Stimulated activated CD8-positive, alpha-beta memory T cell treated with anti-CD3 and anti-CD28 coated beads, Interleukin-4, amount 100 ng/mL, for 1 hour (primary cell): ENCODE data around the gene SMARCC1.

Source experiments
- DNase-seq, 2 donors: peaks; one replicate each; pipeline ENCODE4 v3.0.0-alpha.2; 2020; ENCODE audit warnings: low read depth in 2 of 2, low spot score in 1 of 2

The SMARCC1 gene

GRCh38 chr3:47565734-47566550, 215.8 kb downstream of the SMARCC1 start:
- no peak for DNase-seq

- no peak for DNase-seq
These were observed 225.3 kb downstream of the SMARCC1 start for GRCh38 chr3:47556351-47556750.

- no peak for DNase-seq
These were observed 227.4 kb downstream of the SMARCC1 start for GRCh38 chr3:47554335-47554734.

- DNase-seq = no peak
These were observed 228.3 kb downstream of the SMARCC1 start for GRCh38 chr3:47553407-47553806.

- DNase-seq = no peak
These were observed 239.1 kb downstream of the SMARCC1 start for GRCh38 chr3:47542471-47543173.

- no peak for DNase-seq
These were observed 240.0 kb downstream of the SMARCC1 start for GRCh38 chr3:47541583-47542108.

- DNase-seq = no peak
These were observed 241.4 kb downstream of the SMARCC1 start for GRCh38 chr3:47540281-47540680.

GRCh38 chr3:47536967-47537366, 244.7 kb downstream of the SMARCC1 start:
- DNase-seq = no peak

- DNase-seq = no peak
These were observed 245.3 kb downstream of the SMARCC1 start for GRCh38 chr3:47536221-47536891.
